GM18861 (cell line): ENCODE measurements around the gene LAMB2.

ENCODE experiments used
- ATAC-seq: cut with Tn5 transposase; IDR thresholded peaks from one replicate; pipeline ENCODE4 v1.9.1; 2021; ENCODE audit not compliant: unreplicated experiment

LAMB2 gene

DNA sequence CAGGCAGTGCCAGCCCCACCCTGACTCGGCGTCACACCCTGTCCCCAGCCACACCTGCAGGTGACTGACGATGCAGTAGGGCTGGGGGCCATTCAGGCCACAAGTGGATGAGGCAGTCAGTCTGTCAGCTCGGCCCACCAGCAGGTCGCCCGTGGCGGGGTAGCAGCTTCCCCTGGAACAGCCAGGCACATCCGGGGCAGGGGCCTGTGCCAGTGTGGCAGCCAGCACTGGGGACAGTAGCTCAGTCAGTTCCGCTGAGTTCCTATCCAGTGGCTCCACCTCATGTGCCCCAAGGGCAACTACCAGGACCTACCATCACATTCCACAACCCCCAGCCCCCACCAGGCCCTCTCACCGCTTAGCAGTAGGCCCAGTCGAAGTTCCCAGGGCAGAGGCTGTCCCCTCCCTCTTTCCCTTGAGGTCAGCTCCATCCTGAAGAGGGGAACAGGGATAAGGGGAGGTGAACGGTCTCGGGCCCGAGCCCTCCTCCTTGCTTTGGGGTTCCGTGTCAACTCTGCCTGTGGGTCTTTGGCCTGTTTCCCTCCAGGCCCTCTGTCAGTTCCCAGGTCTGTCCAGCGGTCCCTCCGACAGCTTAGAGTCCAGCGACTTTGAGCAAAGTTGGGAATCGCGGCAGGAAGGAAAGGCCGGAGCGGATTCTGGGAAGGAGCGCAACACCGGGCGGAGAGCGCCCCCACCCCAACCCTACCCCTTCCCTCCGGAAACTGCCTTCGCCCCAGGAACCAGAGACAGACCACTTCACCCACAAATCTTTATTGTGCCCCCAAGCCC, at the start of gene LAMB2:
Gene LAMB2, minus strand, starts transcription at position 614 of the 789 bp plus-strand sequence. Its CDS starts 183 bp downstream, at position 431.
- no peak for ATAC-seq

DNA sequence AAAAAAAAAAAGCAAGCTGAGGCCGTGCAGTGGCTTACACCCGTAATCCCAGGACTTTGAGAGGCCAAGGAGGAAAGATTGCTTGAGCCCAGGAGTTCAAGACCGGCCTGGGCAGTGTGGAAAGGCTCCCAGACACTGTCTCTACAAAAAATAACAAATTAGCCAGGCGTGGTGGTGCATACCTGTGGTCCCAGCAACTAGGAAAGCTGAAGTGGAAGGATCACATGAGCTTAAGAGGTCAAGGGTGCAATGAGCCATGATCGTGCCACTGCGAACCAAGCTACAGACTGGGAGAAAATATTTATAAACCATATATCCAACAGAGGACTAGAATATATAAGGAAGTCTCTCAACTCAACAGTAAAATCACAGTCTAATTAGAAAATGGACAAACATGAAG, 48.5 kb upstream of the LAMB2 start:
- no peak for ATAC-seq

DNA sequence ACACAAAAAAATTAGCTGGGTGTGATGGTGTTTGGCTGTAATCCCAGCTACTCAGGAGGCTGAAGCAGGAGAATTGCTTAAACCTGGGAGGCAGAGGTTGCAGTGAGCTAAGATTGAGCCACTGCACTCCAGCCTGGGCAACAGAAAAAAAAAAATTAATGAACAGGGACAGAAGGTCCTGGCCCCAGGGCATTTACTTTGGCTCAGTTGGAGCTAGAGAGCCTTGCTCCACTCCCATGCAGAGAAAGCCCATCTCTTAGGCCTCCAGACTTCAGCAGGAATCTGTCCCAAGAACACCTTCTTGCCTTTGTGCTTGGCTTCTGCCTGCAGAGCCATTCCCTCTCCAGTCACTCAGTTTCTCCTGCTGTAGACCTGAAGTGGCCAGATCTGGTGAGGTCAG, 47.3 kb upstream of the LAMB2 start:
- ATAC-seq, result no peak

DNA sequence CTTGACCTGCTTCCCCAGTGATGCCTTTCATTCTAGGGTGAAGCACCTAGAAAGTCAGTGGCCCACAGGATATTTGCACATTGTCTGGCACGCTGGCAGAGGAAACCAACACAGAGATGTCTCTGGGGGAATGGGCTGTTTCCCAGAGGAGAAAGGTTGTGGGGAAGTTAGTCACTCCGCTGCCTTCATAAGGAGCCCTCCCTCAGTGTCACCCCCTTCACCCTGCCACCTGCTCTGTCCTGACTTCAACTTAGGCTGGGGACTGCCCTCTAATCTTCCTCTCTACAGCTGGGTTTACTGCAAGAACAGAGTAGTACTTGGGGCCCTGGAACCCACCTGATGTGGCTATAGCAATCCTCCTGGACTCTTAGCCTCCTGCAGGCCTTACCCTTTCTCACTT, 44.2 kb upstream of the LAMB2 start:
- ATAC-seq, result no peak

DNA sequence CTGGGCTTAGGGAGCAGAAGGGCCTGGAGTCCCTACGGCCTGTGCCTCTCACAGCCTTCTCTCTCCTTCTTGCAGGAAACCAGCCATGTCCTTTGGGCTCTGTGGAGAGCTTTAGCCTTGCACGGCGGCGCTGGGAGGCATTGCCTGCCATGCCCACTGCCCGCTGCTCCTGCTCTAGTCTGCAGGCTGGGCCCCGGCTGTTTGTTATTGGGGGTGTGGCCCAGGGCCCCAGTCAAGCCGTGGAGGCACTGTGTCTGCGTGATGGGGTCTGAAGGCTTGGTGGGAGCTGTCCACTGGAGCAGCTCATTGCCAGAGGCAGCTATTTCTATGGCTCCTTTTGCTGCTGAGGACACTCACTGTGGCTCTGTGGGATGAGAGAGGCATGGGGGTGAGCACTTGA, 42.7 kb upstream of the LAMB2 start:
- no peak for ATAC-seq

DNA sequence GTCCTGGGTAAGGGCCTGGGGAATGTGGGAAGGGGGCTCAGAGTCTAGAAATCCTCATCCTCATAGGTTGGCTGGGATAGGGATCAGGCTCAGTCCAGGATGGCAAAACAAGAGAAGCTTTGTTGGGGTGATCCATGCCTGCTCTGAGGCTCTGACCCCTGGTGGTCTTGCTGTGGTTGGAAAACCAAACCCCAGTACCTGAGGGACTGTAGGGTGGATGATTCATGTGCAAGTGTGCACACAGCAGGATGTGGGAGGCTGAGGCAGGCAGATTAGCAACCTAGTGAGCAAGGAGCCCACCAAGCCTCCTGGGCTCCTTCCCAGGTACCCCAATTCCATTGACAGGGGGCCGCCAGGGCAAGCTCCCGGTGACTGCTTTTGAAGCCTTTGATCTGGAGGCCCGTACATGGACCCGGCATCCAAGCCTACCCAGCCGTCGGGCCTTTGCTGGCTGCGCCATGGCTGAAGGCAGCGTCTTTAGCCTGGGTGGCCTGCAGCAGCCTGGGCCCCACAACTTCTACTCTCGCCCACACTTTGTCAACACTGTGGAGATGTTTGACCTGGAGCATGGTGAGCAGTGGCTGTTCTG, 41.6 kb upstream of the LAMB2 start:
- no peak for ATAC-seq

DNA sequence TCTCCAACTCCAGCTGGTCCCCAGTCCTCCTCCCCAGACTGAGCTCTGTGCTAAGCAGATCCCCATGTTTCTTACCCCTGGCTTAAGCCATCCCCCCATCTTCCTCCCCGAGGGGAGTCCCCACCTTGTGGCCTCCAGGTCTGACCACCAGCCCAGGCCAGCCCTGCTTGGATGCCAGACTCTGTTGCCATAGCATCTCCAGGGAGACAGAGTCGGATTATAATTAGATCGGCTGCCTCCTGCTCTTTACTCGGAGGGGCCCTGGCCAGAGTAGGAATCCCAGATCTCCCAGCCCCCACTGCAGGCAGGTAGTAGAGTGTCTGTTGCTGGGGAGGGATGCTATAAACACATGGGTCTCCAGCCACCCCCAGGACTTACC, 40.9 kb upstream of the LAMB2 start:
- ATAC-seq, result no peak

DNA sequence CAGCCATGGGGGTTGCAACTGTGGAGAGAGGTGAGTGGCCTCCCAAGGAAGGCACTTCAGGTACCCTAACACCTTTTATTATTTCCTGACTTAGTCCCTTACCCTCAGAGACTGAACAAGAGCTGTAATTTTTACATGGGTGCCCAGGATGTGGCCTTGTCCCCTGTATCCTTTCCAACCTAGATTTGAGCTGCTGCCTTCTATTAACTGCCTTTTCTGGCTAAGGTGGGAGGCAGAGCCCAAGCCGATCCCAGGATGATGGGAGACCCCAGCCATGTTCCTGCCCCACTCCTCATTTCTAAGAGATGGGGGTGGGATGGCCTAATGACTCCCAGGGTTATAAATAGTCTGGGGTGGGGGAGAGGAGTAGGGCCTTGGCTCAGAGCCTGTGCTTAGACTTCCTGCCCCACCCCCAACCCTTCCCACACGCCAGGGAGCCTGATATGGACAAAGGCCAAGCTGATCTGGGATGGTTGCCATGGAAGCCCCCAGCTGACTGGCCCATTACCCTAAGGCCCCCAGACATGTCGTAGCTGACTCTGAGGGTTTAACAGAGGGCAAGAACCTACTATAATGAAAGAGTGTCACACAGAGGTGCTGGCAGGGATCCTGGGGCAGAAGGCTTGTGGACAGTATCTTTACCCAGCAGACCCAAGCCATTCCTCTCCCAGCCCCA, 40.4 kb upstream of the LAMB2 start:
- ATAC-seq, result no peak

DNA sequence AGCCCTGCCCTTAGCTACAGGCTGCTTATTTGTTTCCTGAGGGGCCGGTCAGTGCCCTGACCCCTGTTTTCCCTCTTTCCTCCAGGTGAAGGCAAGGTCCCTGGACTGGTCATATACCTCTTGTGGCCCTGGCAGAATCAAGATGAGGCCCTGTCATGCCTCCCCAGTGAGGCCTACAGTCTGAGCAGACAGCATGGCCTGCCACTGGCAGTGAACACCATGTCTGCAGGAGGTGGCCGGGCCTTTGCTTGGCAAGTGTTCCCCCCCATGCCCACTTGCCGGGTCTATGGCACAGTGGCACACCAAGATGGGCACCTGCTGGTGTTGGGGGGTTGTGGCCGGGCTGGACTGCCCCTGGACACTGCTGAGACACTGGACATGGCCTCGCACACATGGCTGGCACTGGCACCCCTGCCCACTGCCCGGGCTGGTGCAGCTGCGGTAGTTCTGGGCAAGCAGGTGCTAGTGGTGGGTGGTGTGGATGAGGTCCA, 39.7 kb upstream of the LAMB2 start:
- no peak for ATAC-seq

DNA sequence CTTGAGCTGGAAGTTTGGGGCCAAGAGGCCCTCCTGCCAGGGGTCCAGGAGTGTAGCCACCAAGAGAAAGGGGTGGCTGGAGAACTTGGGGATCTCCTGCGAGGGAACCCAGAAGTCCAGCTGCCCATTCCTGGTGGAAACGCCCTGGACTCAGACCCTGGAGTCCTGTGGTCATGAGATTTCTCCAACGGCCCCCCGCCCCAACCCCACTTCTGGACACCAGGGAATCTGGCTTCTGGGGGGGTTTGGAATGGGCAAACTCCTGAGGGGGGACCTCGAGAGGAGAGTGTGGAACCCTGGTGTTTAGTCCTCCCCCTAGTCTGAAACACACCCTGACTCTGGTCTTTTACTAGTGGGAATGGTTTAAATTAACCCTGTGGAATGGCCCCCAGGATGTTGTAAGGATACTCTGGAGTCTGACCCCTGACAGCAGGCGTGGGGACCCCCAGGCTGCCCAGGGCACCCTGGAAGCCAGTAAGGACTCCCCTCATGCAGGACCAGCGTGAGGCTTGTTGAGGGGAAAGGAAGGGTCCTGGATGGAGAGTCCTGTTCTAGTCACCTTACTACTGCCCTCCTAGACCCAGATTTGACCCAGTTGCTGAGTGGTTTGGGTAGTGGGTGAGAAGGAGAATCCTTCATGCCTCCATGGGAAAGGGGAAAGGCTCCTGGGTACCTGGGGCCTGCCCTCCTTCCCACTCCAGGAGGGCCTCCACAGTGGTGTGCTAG, 39.1 kb upstream of the LAMB2 start:
- ATAC-seq, result no peak

DNA sequence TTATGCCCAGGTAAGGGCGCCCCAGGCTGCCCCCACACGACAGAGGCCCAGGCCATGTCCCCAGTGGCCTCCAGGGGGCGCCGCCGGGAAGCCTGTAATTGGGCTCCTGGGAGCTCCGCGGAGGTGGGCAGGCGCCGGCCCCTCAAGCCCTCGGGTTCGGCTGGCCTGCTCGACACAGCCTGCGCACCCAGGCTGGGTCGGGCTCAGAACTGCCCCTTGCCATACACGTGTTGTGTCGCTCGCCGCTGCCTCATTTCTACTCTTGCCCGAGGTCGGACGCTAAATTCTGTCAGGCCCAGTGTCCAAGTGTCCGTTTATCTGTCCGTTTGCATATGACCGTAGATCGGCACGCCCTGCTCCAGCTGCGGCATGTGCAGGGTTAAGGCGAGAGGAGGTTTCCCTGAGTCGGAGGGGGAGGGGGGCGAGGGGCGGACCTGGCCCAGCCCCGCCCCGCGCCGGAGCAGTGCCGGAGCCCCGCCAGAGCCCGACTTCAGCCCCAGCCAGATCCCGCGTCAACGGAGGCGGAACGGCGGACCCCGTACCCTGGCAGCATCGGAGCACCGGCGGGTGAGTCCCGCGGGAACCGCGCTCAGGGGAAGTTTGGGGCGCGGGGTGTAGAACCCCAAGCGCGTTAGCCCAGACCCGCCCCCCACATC, 38.4 kb upstream of the LAMB2 start, which contains the start of gene KLHDC8B:
Gene KLHDC8B, plus strand, starts transcription at position 480 of the 656 bp plus-strand sequence. CDS start 1,172 bp downstream, outside the sequence.
- ATAC-seq, result no peak

DNA sequence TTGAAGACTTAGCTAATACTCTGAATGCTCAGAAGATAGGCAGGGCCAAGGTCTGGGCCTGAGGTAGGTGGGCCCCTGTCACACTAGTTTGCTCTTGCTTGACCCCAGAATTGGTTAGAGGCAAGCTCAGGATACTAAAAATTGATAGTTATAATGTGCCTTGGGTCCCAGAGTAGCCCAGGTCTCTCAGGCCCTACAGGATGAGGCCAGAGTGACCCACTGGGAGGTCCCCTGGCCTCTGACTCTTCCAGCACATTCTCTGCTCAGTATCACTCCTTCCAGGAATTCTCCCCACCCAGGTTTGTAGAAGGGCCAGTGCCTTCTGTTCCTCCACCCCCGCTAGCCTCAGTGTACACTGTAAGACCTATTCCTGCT, 37.9 kb upstream of the LAMB2 start:
- no peak for ATAC-seq

DNA sequence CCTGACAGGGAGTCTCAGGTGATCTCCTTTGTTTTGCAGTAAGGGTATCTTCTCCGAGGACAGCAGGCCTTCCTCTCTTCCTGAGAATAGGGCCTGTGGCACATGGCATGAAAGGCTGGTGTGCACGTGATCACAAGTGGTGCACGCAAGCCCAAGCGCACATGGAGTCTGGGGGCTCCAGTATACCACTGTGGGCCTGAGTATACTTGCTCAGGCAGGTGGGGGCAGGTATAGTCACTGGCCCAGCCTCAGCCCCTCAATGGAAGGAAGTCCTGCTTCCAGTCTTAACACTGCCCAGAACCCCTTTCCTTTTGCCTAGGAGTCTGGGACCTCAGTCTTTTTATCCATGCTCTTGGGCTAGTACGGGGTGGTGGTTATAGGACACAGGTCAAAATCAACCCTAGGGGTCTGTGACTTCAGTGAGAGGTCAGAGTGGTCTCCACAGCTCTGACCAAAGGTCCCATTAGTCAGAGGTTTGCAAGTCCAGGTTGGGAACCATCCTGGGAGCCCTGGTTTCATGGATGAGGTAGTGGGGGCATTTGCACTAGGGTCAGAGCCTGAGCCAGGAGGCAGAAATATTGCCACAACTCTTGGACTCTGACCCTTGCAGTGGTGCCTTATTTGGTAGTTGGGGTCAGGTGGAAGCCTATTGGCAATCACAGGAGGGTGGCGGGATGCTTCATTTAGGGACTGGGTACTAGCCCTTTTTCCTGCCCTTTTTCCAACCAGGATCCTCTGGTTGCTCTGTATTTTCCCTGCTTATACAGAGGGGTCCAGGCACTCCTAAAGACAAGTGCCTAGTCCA, 34.1 kb upstream of the LAMB2 start:
- no peak for ATAC-seq

DNA sequence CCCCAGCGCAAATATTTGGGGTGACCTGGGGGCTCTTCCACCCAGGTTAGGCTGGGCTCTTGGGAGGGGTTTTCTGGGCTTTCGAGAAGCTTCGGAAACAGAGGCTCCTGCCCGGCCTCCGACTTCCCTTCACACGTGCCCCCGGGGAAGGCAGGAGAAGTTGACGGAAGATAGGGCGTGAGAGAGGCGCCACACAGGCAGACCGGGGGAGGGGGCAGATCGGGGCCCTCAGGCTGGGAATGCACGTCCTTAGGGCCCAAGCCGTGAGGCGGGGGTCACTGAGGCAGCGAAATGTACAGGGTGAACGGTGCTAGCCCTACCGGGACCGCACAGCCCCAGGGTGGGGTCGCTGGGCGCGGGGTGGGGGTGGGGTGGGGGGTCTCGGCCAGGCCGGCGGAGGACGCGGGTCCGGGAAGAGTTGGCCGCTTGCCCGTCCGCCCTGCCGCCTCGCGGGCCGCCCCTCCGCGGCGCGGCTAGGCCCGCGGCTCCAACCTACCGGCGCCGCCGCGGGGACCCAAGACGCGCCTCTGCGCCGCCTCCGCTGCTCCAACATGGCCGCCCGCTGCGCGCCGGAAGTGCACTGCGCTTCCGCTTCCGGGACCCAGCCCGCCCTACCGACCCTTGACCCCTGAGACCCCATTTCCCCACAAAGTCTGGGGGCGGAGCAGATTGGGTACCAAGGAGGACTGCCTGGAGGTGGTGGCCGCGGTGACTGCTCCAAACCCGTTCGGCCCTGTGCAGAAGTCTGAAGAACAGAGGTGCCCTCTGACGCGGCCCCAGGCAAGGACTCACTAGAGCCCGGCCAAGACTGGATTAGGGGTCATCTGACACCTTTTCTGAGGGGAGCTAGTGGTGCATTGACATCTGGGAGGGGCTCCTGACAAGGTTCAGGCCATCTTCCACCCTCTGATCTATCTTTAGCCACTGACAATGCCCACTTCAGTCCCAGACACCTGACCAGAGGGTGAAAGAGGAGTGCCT, 33.2 kb upstream of the LAMB2 start, which contains the start of gene CCDC71:
Gene CCDC71, minus strand, starts transcription at position 561 of the 981 bp plus-strand sequence. CDS start 2,123 bp downstream, outside the sequence.
- ATAC-seq, result no peak

DNA sequence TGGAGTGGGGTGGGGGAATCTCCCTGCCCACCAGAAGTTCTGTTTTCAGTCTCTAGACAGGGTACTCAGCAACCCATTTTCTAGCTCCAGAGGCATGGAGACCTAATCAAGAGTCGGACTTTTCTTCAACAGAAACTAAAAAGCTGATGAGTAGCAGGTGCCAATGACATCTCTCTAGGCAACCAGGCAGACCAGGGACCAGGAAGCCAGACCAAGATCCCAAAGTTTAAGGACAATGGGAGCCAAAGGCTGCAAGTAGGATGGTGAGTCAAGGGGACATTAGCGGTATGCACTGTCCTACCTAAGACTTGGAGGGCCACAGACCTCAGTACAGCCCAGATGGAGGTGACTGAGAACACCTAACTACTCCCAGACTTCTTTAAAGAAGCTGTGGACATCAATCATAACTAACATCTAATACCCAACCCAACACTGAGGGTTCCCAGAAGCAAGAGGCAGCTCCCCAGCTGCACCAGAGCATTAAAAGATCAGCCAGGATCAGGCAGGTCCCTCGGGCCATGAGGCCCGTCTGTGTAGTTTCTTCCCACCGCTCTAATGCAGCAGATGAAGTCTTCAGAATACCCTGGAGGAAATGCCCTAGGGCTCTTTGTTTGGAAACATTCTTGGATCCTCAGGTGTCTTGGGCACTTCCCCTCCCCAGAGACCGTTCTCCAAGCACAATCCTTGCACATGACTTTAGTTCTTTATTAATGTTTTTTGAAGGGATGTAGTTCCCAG, 32.3 kb upstream of the LAMB2 start:
- ATAC-seq, result no peak

DNA sequence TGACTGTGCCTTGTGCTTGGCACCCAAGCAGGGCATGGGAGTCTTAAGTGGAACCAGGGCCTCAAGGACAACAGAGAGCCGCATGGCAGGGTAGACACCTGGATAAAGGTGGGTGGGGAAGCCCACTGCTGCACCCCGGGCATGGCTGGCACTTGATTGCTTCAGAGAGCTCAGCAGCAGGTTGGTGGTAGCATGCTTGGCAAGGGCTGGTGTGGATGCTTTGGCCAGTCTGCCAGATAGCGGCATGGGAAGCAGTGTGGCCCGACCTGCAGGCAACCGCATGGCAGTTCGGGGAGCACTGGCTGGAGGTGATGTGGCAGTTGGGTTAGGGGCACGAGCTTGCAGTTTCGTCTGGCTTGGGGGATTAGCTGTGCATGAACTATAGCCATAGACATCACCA, 30.8 kb upstream of the LAMB2 start:
- ATAC-seq, result no peak

DNA sequence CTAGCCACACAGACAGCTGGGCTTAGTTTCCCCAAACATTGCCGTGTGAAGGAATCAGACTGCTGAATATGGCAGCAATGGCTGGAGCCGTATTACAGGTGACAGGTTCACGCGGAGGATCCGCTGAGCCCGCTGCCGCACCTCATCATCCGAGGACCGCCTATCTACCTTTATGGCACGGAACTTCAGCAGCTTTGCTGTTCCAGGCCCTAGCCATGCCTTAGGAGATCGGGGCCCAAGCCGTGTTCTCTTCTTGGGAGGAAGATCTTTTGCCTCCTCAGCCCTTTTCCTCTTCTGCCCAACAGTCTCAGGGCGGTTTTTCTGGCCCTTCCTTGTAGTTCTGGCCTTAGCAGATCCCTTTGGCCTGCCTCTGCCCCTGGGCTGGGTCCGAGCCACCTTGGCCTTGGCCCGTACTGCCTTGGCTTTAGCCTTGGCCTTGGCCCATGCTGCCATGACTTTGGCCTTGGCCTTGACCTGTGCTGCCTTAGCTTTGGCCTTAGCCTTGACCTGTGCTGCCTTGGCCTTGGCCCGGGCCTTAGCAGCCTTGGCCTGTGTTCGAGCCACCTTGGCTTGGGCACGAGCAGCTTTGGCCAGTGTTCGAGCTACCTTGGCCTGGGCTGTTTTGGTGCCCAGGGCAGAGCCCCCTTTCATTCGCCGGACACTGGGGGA, 30.0 kb upstream of the LAMB2 start:
- no peak for ATAC-seq
